ENCODE data around the gene ZDHHC3. TPM values are rescaled to one million over a fixed set of nuclear protein-coding genes. Genes with fewer than 3 reads are reported as not detected.

ZDHHC3 gene
- total RNA-seq, 4 donors from 2014 or later = 77.2 to 127 (median 111) TPM

- no peak for TF ChIP-seq CTCF (IDR thresholded peaks at IDR 0.05; ENCODE audit: low read depth)
Observed at GRCh38 chr3:44883999-44884431, 92.0 kb downstream of the ZDHHC3 start.

DNA sequence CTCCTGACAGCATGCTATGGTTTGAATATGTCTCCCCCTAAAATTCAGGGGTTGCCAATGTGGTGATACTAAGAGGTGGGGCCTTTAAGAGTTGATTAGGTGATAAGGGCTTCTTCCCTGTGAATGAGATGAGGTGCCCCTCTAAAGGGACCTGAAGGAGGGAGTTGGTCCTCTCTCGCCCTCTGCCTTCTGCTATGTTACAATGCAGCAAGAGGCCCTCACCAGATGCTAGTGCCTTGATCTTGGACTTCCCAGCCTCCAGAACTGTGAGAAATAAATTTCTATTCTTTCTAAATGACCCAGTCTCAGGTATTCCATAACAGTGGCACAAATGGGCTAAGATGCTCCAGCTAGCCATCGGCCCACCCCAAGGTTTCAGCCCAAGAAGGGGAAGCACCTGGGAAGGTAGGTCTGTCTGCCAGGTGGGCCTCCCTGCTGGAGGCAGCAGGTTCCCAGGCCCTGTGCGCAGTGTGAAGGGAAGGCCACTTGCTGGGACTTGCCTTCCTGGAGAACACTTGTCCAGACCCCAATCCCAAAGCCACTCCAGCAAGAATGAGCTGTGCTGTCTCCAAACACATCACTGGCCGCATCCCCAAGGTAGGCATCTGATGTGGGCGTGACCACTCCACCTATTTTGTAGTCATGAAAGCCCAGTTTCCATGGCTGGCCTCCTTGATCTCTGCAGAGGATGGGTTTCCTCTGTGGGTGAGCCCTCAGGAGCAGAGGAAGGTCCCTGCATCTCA lies 92.6 kb downstream of the ZDHHC3 start:
- no peak for TF ChIP-seq CTCF (IDR thresholded peaks at IDR 0.05; ENCODE audit: low read depth)

GRCh38 chr3:44880284-44880683 lies 95.7 kb downstream of the ZDHHC3 start:
- no peak for TF ChIP-seq CTCF (IDR thresholded peaks at IDR 0.05; ENCODE audit: low read depth)

GRCh38 chr3:44877333-44877732 lies 98.6 kb downstream of the ZDHHC3 start:
- TF ChIP-seq CTCF (IDR thresholded peaks at IDR 0.05; ENCODE audit: low read depth) = no peak

GRCh38 chr3:44875596-44875995 lies 100.4 kb downstream of the ZDHHC3 start:
- no peak for TF ChIP-seq CTCF (IDR thresholded peaks at IDR 0.05; ENCODE audit: low read depth)

Other genes with a start within 250 kb of the ZDHHC3 start
- gene ZNF501, start 246.5 kb downstream of the ZDHHC3 start, total RNA-seq = 1 to 10 TPM; 3.9 to 9.5 (median 4.6) TPM
- gene KIAA1143, start 214.6 kb downstream of the ZDHHC3 start, total RNA-seq = 10 to 100 TPM; 21.5 to 27.1 (median 25.0) TPM
- 1 to 10 TPM in 2 of 4 donors, under 1 TPM in 1, not detected in 1; 0.98 to 2.5 (median 1.5) TPM for gene KIF15, start 214.4 kb downstream of the ZDHHC3 start, total RNA-seq
- gene TMEM42, start 114.3 kb downstream of the ZDHHC3 start, total RNA-seq = 10 to 100 TPM in 3 of 4 donors, 1 to 10 TPM in 1; 6.8 to 23.8 (median 19.7) TPM
- not detected for gene TGM4, start 101.6 kb downstream of the ZDHHC3 start, total RNA-seq
- gene EXOSC7, start 70 bp upstream of the ZDHHC3 start, total RNA-seq = 10 to 100 TPM; 44.2 to 70.8 (median 54.8) TPM
- gene CLEC3B, start 50.1 kb upstream of the ZDHHC3 start, total RNA-seq = 1,000 to 10,000 TPM in 1 of 4 donors, 100 to 1,000 TPM in 3; 265 to 1,223 (median 383) TPM
- gene CDCP1, start 170.2 kb upstream of the ZDHHC3 start, total RNA-seq = 10 to 100 TPM in 1 of 4 donors, 1 to 10 TPM in 2, under 1 TPM in 1; 0.19 to 11.6 (median 2.1) TPM

All from subcutaneous adipose tissue (tissue), 4 donors.